Smooth muscle cell (in vitro differentiated cells): ENCODE results near the gene PTCHD1. TPM values are rescaled to one million over a fixed set of nuclear protein-coding genes. Genes with fewer than 3 reads are reported as not detected.

Experiments
- DNase-seq: peaks from one replicate; lab custom pipeline; 2025; ENCODE audit not compliant: unreplicated experiment; lab: John Stamatoyannopoulos, UW
- H2AFZ ChIP-seq: fragments of 200-600 bp; sonication (generic); 2 replicates; pipeline ENCODE4 v1.6.0; 2016; ENCODE audit warnings: antibody characterized with exemption, low read depth, mild to moderate bottlenecking
- H3F3A ChIP-seq: fragments of 200-600 bp; sonication (generic); 2 replicates; pipeline ENCODE4 v1.6.0; 2017; ENCODE audit warnings: antibody characterized with exemption, low read depth
- H3K27ac ChIP-seq: fragments of 200-600 bp; sonication (generic); 2 replicates; pipeline ENCODE4 v1.5.1; 2016; ENCODE audit warnings: low read depth, mild to moderate bottlenecking
- H3K27me3 ChIP-seq: fragments of 200-600 bp; sonication (generic); 2 replicates; pipeline ENCODE4 v1.6.1; 2016; ENCODE audit warnings: low read depth, mild to moderate bottlenecking
- H3K36me3 ChIP-seq: fragments of 200-600 bp; sonication (generic); 2 replicates; pipeline ENCODE4 v1.5.1; 2016; ENCODE audit warnings: low read depth
- H3K4me1 ChIP-seq: fragments of 200-600 bp; sonication (generic); 2 replicates; pipeline ENCODE4 v1.5.1; 2016; ENCODE audit warnings: low read depth
- H3K4me2 ChIP-seq: fragments of 200-600 bp; sonication (generic); 2 replicates; pipeline ENCODE4 v1.6.0; 2016; ENCODE audit warnings: mild to moderate bottlenecking
- H3K4me3 ChIP-seq: fragments of 200-600 bp; sonication (generic); 2 replicates; pipeline ENCODE4 v1.5.1; 2016; ENCODE audit warnings: mild to moderate bottlenecking
- H3K79me2 ChIP-seq: fragments of 200-600 bp; sonication (generic); 2 replicates; pipeline ENCODE4 v1.6.0; 2016; ENCODE audit warnings: low read depth, mild to moderate bottlenecking
- H3K9ac ChIP-seq: fragments of 200-600 bp; sonication (generic); 2 replicates; pipeline ENCODE4 v1.6.0; 2016; ENCODE audit warnings: low read depth
- H3K9me3 ChIP-seq: fragments of 200-600 bp; sonication (generic); replicated peaks from 2 replicates; pipeline ENCODE4 v1.5.1; 2016; ENCODE audit warnings: low read depth
- H4K20me1 ChIP-seq: fragments of 200-600 bp; sonication (generic); 2 replicates; pipeline ENCODE4 v1.6.0; 2016; ENCODE audit warnings: low read depth
- WGBS: methylation state at CpG from one replicate; pipeline ENCODE4 v1.1.7; 2016; ENCODE audit warnings: low lambda C conversion rate; 5-methylcytosine and 5-hydroxymethylcytosine counted together
- polyA plus RNA-seq: library from polyadenylated mRNA; unstranded; fragments of >200 nt; fragmentation: Nextera tagmentation; extraction: Ambion mirVana; gene quantifications from 2 replicates; pipeline ENCODE4 v1.2.1, GENCODE V29; 2016
- total RNA-seq: library from RNA; depleted of rRNA; stranded (reverse); fragments of >200 nt; gene quantifications from 2 replicates; pipeline ENCODE4 v1.2.3, GENCODE V29; 2014
- TF ChIP-seq, protein P1 (sequence below): fragments of 200-600 bp; sonication (generic); IDR thresholded peaks from 2 replicates; pipeline ENCODE4 v1.5.1; 2017; ENCODE audit warnings: borderline replicate concordance, mild to moderate bottlenecking, antibody characterized with exemption; ENCODE audit not compliant: insufficient read depth, poor library complexity, severe bottlenecking

Gene PTCHD1
- total and polyA plus RNA-seq, 2 experiments from 2014 or later, result 0.40 to 0.87 TPM

GRCh38 chrX:23374291-23374690, 39.6 kb downstream of the PTCHD1 start:
- no peaks in the 10 kb centered on the region for H3F3A ChIP-seq
- H3K27me3 ChIP-seq, result no peaks in the 10 kb centered on the region
- no peaks in the 10 kb centered on the region for H3K4me1 ChIP-seq
- DNase-seq, result no peak
- H3K79me2 ChIP-seq, result no peaks in the 10 kb centered on the region
- no peaks in the 10 kb centered on the region for H3K36me3 ChIP-seq
- no peak overlapping the region for H3K27ac ChIP-seq
- no peaks in the 10 kb centered on the region for H4K20me1 ChIP-seq
- TF ChIP-seq, protein P1, sequence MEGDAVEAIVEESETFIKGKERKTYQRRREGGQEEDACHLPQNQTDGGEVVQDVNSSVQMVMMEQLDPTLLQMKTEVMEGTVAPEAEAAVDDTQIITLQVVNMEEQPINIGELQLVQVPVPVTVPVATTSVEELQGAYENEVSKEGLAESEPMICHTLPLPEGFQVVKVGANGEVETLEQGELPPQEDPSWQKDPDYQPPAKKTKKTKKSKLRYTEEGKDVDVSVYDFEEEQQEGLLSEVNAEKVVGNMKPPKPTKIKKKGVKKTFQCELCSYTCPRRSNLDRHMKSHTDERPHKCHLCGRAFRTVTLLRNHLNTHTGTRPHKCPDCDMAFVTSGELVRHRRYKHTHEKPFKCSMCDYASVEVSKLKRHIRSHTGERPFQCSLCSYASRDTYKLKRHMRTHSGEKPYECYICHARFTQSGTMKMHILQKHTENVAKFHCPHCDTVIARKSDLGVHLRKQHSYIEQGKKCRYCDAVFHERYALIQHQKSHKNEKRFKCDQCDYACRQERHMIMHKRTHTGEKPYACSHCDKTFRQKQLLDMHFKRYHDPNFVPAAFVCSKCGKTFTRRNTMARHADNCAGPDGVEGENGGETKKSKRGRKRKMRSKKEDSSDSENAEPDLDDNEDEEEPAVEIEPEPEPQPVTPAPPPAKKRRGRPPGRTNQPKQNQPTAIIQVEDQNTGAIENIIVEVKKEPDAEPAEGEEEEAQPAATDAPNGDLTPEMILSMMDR, result no peak
- no peak overlapping the region for H3K4me3 ChIP-seq
- no peaks in the 10 kb centered on the region for H3K9me3 ChIP-seq
- no peak overlapping the region for H3K9ac ChIP-seq
- no peak overlapping the region for H2AFZ ChIP-seq
- 52% methylated on average over 4 of the region's 4 CpGs for WGBS
- no peak overlapping the region for H3K4me2 ChIP-seq

DNA sequence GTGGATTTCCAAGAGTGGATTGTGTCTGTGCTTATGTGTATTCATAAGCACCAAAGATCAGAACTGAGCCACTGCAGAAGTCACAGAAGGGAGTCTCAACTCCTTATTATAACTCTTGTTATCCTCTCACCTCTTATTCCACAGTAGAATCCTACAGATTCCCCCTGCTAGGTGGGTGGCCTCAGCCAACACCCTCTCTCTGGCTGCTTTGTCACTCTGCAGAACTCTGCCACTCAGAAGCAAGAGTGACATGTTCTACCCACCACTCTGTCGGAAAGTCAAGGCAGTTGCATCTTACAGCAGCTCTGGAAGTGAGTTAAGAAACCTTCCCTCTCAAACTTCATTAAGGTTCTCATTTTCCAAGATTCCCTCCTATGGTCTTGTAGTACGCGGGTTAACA, 41.9 kb downstream of the PTCHD1 start:
- Histone ChIP-seq H3K4me3 (no peak overlapping the region), H2AFZ (no peak overlapping the region), H3K27ac (no peak overlapping the region), H3K9ac (no peak overlapping the region), H3K27me3 (no peaks in the 10 kb centered on the region), H3F3A (no peaks in the 10 kb centered on the region), H4K20me1 (no peaks in the 10 kb centered on the region), H3K36me3 (no peaks in the 10 kb centered on the region), H3K79me2 (no peaks in the 10 kb centered on the region), H3K9me3 (no peaks in the 10 kb centered on the region), H3K4me1 (no peaks in the 10 kb centered on the region), H3K4me2 (no peak overlapping the region)
- no peak for DNase-seq
- whole genome bisulfite sequencing, result 100% methylated on average over 3 of the region's 3 CpGs
- TF ChIP-seq, protein P1, result no peak

GRCh38 chrX:23380581-23380980, 45.9 kb downstream of the PTCHD1 start:
- Histone ChIP-seq H3K4me1 (no peaks in the 10 kb centered on the region), H3K36me3 (no peaks in the 10 kb centered on the region), H3K9ac (no peak overlapping the region), H3K79me2 (no peaks in the 10 kb centered on the region), H3F3A (no peaks in the 10 kb centered on the region), H3K4me2 (no peak overlapping the region), H3K27me3 (no peaks in the 10 kb centered on the region), H3K27ac (no peak overlapping the region), H3K9me3 (no peaks in the 10 kb centered on the region), H4K20me1 (no peaks in the 10 kb centered on the region), H2AFZ (no peak overlapping the region), H3K4me3 (no peak overlapping the region)
- DNase-seq, result no peak
- TF ChIP-seq, protein P1, result no peak
- WGBS, result 14% methylated on average over 2 of the region's 2 CpGs

DNA sequence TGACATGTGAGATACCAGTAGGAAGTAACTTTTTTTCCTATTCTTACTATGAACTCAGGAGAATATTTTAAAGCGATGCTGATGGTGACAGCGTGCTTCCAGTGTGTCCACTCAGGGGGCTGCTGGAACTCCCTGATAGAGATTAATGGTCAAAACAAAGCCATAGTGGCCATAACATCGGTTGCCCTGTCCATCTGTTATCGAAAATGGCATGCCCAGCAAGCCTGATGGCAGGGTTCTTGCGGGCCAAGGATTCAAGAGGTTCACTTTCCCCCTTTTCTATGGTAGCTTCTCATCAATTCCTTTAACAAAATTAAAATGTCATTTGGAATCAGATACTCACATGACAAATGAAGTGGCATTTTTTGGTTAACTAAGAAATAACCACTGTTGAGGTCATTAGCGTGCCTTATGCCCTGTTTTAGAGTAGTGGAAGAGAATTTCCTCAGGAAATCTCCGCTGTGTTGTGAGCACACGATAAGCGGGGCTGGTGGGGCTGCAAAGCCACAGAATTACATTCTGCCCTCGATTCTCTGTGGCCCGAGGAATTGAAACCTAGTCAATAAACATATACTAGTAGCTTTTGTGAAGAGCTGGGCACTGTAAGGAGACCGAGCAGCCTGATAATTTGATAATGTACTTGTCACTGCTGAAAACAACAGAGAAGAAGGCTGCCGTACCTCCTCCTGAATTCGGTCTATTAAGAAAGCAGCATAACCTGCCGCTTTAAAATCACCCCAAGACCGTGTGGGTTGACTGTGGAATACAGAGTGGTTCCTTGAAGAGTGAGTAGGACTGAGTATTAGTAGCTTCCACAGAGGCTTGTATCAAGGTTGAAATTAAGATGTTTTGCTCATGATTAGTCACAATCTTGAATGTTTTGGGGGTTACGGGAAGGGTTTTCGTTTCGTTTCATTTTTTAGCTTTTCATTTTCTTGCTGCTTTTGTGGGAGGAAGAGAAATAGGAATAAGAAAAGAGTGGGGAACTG, 46.7 kb downstream of the PTCHD1 start:
- no peak for DNase-seq
- Histone ChIP-seq H4K20me1 (no peaks in the 10 kb centered on the region), H3K27me3 (no peaks in the 10 kb centered on the region), H2AFZ (no peak overlapping the region), H3K27ac (no peak overlapping the region), H3K36me3 (no peaks in the 10 kb centered on the region), H3K4me3 (no peak overlapping the region), H3K9ac (no peak overlapping the region), H3K79me2 (no peaks in the 10 kb centered on the region), H3F3A (no peaks in the 10 kb centered on the region), H3K4me1 (no peaks in the 10 kb centered on the region), H3K9me3 (no peaks in the 10 kb centered on the region), H3K4me2 (no peak overlapping the region)
- TF ChIP-seq, protein P1, result no peak
- 87% methylated on average over 19 of the region's 19 CpGs for whole genome bisulfite sequencing
